HepG2 (cell line): ENCODE measurements around the gene U2AF2. TPM values are rescaled to one million over a fixed set of nuclear protein-coding genes. Genes with fewer than 3 reads are reported as not detected.
A peak's percentile ranks its signal among the peaks of the same experiment; 100 is the strongest.

ENCODE experiments used
- GATAD2A ChIP-seq: IDR thresholded peaks from 2 replicates; pipeline ENCODE4 v1.6.1; 2016
- MEIS2 ChIP-seq: sonication (generic); formaldehyde crosslinking; IDR thresholded peaks from 2 replicates; pipeline ENCODE4 v1.9.0; 2021; ENCODE audit warnings: mild to moderate bottlenecking, missing genetic modification reagents
- NFYB ChIP-seq: sonication (generic); formaldehyde crosslinking; IDR thresholded peaks from 2 replicates; pipeline ENCODE4 v1.4.0; 2020; ENCODE audit warnings: missing genetic modification reagents
- PHF20 ChIP-seq: sonication (generic); formaldehyde crosslinking; IDR thresholded peaks from 2 replicates; pipeline ENCODE4 v1.5.0; 2020; ENCODE audit warnings: mild to moderate bottlenecking, missing genetic modification reagents
- SAP130 ChIP-seq: IDR thresholded peaks from 2 replicates; pipeline ENCODE4 v1.6.1; 2016; ENCODE audit warnings: low read depth
- XRCC5 ChIP-seq: fragments of 200-400 bp; formaldehyde crosslinking; optimal IDR thresholded peaks from 2 replicates; pipeline ENCODE3; 2017; ENCODE audit warnings: mild to moderate bottlenecking, low read length
- ZC3H4 ChIP-seq: sonication (generic); formaldehyde crosslinking; IDR thresholded peaks from 2 replicates; pipeline ENCODE4 v1.4.0; 2020; ENCODE audit warnings: missing genetic modification reagents, borderline replicate concordance
- polyA plus RNA-seq, 8 experiments: library from polyadenylated mRNA; depleted of rRNA in 3 of 8; stranded (reverse) in 7 of 8; unstranded in 1 of 8; fragments of >200 nt; fragmentation: Illumina TruSeq in 4 of 8; extraction: Trizol in 4 of 8; gene quantifications; 2 replicates each; pipeline versions ENCODE4 v1.2.1 to v1.2.3, GENCODE V29; 2011 to 2016; ENCODE audit warnings: low read depth in 4 of 8, missing spikeins in 1 of 8, mixed read lengths in 1 of 8; ENCODE audit not compliant: insufficient read depth in 1 of 8
- total RNA-seq, 5 experiments: library from RNA; depleted of rRNA; stranded (reverse); fragments of >200 nt; fragmentation: Illumina TruSeq; extraction: Trizol; gene quantifications; 2 replicates each; pipeline ENCODE4 v1.2.3, GENCODE V29; 2016; ENCODE audit warnings: low read depth in 1 of 5
- TF ChIP-seq, protein P1 (sequence below): sonication (generic); formaldehyde crosslinking; IDR thresholded peaks from 2 replicates; pipeline ENCODE4 v1.5.0; 2020; ENCODE audit warnings: mild to moderate bottlenecking, missing genetic modification reagents, borderline replicate concordance
- TF ChIP-seq, protein P2 (sequence below): IDR thresholded peaks from 2 replicates; pipeline ENCODE4 v1.6.1; 2016; ENCODE audit warnings: missing genetic modification reagents, missing compliant biosample characterization
- TF ChIP-seq, protein P3 (sequence below): sonication (generic); formaldehyde crosslinking; IDR thresholded peaks from 2 replicates; pipeline ENCODE4 v1.9.0; 2022; ENCODE audit warnings: missing genetic modification reagents, mild to moderate bottlenecking, borderline replicate concordance

The U2AF2 gene
- total and polyA plus RNA-seq, 2 of the 13 experiments (the other 11 are each of a cell fraction or from before 2014, with no cell fraction given) = 84.3 to 124 TPM

DNA sequence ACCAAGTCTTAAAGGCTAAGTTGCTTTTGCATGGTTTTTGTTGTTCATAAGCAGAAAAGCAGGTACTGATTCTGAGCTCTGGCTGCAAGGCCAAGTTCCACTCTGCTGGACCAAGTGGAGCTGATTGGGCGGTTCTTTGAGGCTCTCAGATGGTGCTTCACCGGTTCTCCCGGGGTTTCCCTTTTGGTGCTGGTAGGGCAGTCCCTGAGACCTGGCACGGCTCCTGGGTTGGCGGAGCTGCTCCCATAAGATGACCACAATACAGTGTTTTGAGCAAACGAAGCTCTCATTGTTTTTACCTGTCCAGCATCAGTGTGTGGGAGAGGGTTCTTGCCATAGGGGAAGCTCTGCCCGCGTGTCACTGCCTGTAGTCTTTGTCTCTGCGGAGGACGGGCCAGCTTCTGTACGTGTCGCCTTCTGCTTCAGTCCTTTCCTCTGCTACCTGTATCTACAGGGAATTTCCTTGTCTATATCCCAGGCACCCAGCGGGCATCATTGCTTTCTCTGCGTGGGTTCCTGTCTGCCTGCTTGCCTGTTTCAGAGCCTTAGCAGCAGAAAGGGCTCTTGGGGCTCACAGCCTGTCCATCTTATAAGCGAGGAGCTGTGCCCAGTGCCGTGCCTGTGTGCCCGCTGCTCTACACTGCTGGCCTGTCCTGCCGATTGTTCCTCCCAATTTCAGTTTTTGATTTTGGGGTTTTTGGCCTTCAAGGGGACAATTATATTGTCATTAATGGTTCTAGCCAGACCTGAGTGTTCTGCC is 2.3 kb downstream of the U2AF2 start (continued):
- TF ChIP-seq XRCC5 (peak; percentile 21), GATAD2A (no peak), PHF20 (no peak), MEIS2 (CRISPR knock-in tag) (no peak), NFYB (CRISPR knock-in tag) (0 out of 2 replicates have a peak, but pooled peaks have one; percentile 34), ZC3H4 (CRISPR knock-in tag) (no peak), SAP130 (CRISPR knock-in tag) (peak; percentile 18; the same call in 1 of the 2 replicates)
- TF ChIP-seq, protein P1, sequence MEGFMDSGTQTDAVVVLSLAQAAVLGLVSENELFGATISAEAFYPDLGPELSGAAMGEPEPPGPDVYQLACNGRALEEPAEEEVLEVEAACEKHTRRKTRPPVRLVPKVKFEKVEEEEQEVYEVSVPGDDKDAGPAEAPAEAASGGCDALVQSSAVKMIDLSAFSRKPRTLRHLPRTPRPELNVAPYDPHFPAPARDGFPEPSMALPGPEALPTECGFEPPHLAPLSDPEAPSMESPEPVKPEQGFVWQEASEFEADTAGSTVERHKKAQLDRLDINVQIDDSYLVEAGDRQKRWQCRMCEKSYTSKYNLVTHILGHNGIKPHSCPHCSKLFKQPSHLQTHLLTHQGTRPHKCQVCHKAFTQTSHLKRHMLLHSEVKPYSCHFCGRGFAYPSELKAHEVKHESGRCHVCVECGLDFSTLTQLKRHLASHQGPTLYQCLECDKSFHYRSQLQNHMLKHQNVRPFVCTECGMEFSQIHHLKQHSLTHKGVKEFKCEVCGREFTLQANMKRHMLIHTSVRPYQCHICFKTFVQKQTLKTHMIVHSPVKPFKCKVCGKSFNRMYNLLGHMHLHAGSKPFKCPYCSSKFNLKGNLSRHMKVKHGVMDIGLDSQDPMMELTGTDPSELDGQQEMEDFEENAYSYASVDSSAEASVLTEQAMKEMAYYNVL (CRISPR knock-in tag) = no peak
- TF ChIP-seq, protein P2, sequence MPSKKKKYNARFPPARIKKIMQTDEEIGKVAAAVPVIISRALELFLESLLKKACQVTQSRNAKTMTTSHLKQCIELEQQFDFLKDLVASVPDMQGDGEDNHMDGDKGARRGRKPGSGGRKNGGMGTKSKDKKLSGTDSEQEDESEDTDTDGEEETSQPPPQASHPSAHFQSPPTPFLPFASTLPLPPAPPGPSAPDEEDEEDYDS = no peak
- TF ChIP-seq, protein P3, sequence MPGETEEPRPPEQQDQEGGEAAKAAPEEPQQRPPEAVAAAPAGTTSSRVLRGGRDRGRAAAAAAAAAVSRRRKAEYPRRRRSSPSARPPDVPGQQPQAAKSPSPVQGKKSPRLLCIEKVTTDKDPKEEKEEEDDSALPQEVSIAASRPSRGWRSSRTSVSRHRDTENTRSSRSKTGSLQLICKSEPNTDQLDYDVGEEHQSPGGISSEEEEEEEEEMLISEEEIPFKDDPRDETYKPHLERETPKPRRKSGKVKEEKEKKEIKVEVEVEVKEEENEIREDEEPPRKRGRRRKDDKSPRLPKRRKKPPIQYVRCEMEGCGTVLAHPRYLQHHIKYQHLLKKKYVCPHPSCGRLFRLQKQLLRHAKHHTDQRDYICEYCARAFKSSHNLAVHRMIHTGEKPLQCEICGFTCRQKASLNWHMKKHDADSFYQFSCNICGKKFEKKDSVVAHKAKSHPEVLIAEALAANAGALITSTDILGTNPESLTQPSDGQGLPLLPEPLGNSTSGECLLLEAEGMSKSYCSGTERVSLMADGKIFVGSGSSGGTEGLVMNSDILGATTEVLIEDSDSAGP (CRISPR knock-in tag) = no peak
